IPS DF 19.7 (cell line): ENCODE measurements around the gene TLE7.
A peak's percentile ranks its signal among the peaks of the same experiment; 100 is the strongest.

Source experiments
- DNase-seq: peaks from one replicate; pipeline ENCODE4 v3.0.0-alpha.2; 2013; ENCODE audit warnings: low read depth, low spot score

TLE7 gene

GRCh38 chr16:71448274-71448866, 6.5 kb upstream of the TLE7 start:
- DNase-seq, result no peak

- DNase-seq, result no peak
Measured at GRCh38 chr16:71443714-71444113, 1.9 kb upstream of the TLE7 start.

GRCh38 chr16:71441348-71442050, 355 bp downstream of the TLE7 start:
- DNase-seq, result no peak

- DNase-seq, result no peak
Measured at GRCh38 chr16:71440669-71441347, 1.0 kb downstream of the TLE7 start.

GRCh38 chr16:71439523-71439922, 2.3 kb downstream of the TLE7 start:
- no peak for DNase-seq

GRCh38 chr16:71436473-71436872, 5.4 kb downstream of the TLE7 start:
- DNase-seq, result no peak

- DNase-seq, result no peak
Measured at GRCh38 chr16:71432906-71433305, 8.9 kb downstream of the TLE7 start.

- no peak for DNase-seq
Measured at GRCh38 chr16:71431991-71432390, 9.9 kb downstream of the TLE7 start.

- no peak for DNase-seq
Measured at GRCh38 chr16:71431176-71431575, 10.7 kb downstream of the TLE7 start.

- DNase-seq, result no peak
Measured at GRCh38 chr16:71430744-71431143, 11.1 kb downstream of the TLE7 start.

GRCh38 chr16:71429581-71429980, 12.3 kb downstream of the TLE7 start:
- no peak for DNase-seq

- no peak for DNase-seq
Measured at GRCh38 chr16:71428883-71429282, 13.0 kb downstream of the TLE7 start.

- DNase-seq, result no peak
Measured at GRCh38 chr16:71428385-71428784, 13.5 kb downstream of the TLE7 start.

- no peak for DNase-seq
Measured at GRCh38 chr16:71426880-71427615, 14.8 kb downstream of the TLE7 start.

- peak; percentile 99 for DNase-seq
Measured at GRCh38 chr16:71426069-71426879, 15.6 kb downstream of the TLE7 start.

- DNase-seq, result no peak
Measured at GRCh38 chr16:71425746-71426068, 16.1 kb downstream of the TLE7 start.

- DNase-seq, result no peak
Measured at GRCh38 chr16:71424626-71425025, 17.2 kb downstream of the TLE7 start.

GRCh38 chr16:71423865-71424264, 18.0 kb downstream of the TLE7 start:
- no peak for DNase-seq

- no peak for DNase-seq
Measured at GRCh38 chr16:71423016-71423415, 18.8 kb downstream of the TLE7 start.

- DNase-seq, result no peak
Measured at GRCh38 chr16:71421911-71422310, 19.9 kb downstream of the TLE7 start.

GRCh38 chr16:71414038-71414437, 27.8 kb downstream of the TLE7 start:
- DNase-seq, result no peak

- no peak for DNase-seq
Measured at GRCh38 chr16:71413341-71413740, 28.5 kb downstream of the TLE7 start.
